ENCODE measurements around the gene MAPK11.

Gene MAPK11

DNA sequence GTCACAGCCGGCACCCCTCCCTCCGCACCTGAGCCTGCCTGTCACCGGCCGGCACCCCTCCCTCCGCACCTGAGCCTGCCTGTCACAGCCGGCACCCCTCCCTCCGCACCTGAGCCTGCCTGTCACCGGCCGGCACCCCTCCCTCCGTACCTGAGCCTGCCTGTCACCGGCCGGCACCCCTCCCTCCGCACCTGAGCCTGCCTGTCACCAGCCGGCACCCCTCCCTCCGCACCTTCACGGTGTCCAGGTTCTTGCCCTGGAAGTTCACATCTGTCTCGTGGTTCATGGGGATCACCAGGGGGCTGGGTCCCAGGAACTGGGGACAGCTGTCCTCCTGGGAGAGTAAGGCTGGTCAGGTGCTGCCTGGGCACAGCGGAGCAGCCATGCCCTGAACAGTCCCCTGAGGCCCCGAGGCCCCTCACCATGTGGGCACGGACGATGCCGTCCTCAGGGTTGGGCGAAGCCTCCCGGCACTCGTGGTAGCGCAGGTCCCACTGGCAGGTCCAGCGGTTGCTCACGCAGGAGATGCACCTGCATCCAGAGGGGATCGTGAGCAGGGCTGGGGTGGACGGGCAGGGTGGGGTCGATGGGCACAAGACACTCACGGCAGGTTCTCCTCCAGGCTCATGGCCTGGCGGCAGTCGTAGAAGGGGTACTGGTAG lies 15.5 kb upstream of the MAPK11 start:
- Histone ChIP-seq H3K36me3 (ENCODE audit: control insufficient read depth, insufficient read depth, low read length) (no peaks in the 10 kb centered on the region), H3K27ac (ENCODE audit: insufficient read depth, low read length, poor library complexity, severe bottlenecking) (no peak overlapping the region), H3K27me3 (replicated peaks; ENCODE audit: control insufficient read depth, insufficient read depth, low read length, poor library complexity, severe bottlenecking) (no peaks in the 10 kb centered on the region), H3K4me3 (ENCODE audit: insufficient read depth, low read depth, low read length, poor library complexity, severe bottlenecking) (no peak overlapping the region), H3K9me3 (ENCODE audit: control insufficient read depth, low read length) (no peaks in the 10 kb centered on the region), H3K4me1 (ENCODE audit: control insufficient read depth, insufficient read depth, low read length, poor library complexity, severe bottlenecking) (no peaks in the 10 kb centered on the region)
- no peak for DNase-seq

DNA sequence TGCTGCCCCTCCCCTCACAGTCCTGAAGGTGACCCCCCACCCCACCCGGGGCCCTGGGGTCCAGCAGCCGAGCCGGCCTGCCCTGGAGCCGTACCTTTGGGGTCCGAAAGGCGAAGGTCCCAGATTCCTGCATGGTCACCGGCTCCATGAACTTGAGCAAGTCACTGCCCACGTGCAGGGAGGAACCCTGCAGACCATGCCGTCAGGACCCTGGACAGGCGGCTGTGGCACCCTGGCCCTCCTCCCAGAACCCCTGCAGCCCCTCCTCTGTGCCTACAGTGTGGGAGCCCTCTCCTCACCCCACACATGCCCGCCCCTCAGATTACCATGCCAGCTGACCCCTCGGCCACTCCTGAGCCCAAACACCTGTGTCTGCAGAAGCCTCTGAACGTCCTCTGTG lies 14.3 kb upstream of the MAPK11 start:
- DNase-seq: no peak
- no peaks in the 10 kb centered on the region for H3K4me1 ChIP-seq (ENCODE audit: control insufficient read depth, insufficient read depth, low read length, poor library complexity, severe bottlenecking)
- no peak overlapping the region for H3K27ac ChIP-seq (ENCODE audit: insufficient read depth, low read length, poor library complexity, severe bottlenecking)
- no peaks in the 10 kb centered on the region for H3K9me3 ChIP-seq (ENCODE audit: control insufficient read depth, low read length)
- H3K36me3 ChIP-seq (ENCODE audit: control insufficient read depth, insufficient read depth, low read length): no peaks in the 10 kb centered on the region
- H3K27me3 ChIP-seq (replicated peaks; ENCODE audit: control insufficient read depth, insufficient read depth, low read length, poor library complexity, severe bottlenecking): no peaks in the 10 kb centered on the region
- no peak overlapping the region for H3K4me3 ChIP-seq (ENCODE audit: insufficient read depth, low read depth, low read length, poor library complexity, severe bottlenecking)

DNA sequence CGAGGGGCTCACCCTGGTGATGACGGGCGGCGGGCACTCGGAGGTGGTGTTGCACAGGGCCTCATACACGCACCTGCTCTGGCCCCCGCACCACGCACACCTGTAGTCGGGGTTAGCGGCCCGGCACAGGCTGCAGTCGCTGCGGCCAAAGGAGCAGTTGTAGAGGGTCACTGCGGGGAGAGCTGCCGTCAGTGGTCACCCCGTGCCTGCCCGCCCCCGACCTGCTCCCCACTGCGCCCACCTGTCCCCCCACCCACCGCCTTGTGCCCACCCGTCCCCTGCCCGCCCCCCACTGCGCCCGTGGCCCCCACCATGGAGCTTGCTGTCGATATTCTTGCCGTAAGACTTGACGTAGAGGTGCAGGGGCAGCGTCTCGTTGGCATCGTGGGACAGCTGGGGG lies 13.6 kb upstream of the MAPK11 start:
- H3K4me3 ChIP-seq (ENCODE audit: insufficient read depth, low read depth, low read length, poor library complexity, severe bottlenecking): no peak overlapping the region
- no peaks in the 10 kb centered on the region for H3K36me3 ChIP-seq (ENCODE audit: control insufficient read depth, insufficient read depth, low read length)

DNA sequence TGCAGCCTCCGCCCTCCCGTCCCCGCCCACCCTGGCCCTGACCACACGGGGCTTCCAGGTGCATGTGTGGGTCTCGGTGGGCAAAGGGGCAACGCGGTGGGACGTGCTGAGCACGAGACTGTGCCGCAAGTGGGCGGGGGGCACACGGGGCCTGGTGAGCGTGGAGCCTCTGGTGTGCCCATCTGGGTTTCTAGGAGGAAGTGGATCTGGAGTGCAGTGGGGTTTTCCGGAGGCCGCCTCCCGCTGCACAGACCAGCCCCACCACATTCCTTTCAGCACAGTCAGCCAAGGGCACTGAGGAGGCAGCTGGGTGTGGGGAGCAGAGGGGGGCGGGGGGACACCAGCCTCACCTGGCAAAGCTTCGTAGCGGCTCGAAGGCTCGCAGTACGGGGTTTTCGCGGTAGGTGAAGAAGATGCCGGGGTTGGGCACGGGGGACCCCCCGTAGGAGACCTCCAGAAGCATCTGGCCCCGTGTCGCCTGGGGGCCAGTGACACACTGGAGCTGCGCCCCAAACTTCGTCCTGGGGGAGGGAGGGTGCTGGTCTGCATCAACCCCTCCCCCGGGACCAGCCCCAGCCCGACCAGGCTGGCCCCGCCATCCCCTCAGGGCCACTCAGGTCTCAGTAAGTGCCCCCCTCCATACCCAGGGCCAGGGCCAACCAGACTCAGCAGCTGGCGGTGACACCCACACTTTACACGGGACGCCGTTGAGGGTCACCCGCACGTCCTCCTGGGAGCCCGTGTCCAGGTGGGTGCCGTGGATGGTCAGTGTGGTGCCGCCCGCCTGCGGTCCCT lies 12.4 kb upstream of the MAPK11 start:
- H3K27me3 ChIP-seq (replicated peaks; ENCODE audit: control insufficient read depth, insufficient read depth, low read length, poor library complexity, severe bottlenecking): no peaks in the 10 kb centered on the region
- no peaks in the 10 kb centered on the region for H3K4me1 ChIP-seq (ENCODE audit: control insufficient read depth, insufficient read depth, low read length, poor library complexity, severe bottlenecking)
- H3K27ac ChIP-seq (ENCODE audit: insufficient read depth, low read length, poor library complexity, severe bottlenecking): no peak overlapping the region
- H3K9me3 ChIP-seq (ENCODE audit: control insufficient read depth, low read length): no peaks in the 10 kb centered on the region
- no peak for DNase-seq
- H3K4me3 ChIP-seq (ENCODE audit: insufficient read depth, low read depth, low read length, poor library complexity, severe bottlenecking): no peak overlapping the region
- H3K36me3 ChIP-seq (ENCODE audit: control insufficient read depth, insufficient read depth, low read length): no peaks in the 10 kb centered on the region

More for the DNA sequence above, 13.6 kb upstream of the MAPK11 start:
- H3K4me1 ChIP-seq (ENCODE audit: control insufficient read depth, insufficient read depth, low read length, poor library complexity, severe bottlenecking): no peaks in the 10 kb centered on the region
- no peak for DNase-seq
- H3K27ac ChIP-seq (ENCODE audit: insufficient read depth, low read length, poor library complexity, severe bottlenecking): no peak overlapping the region
- no peaks in the 10 kb centered on the region for H3K9me3 ChIP-seq (ENCODE audit: control insufficient read depth, low read length)
- H3K27me3 ChIP-seq (replicated peaks; ENCODE audit: control insufficient read depth, insufficient read depth, low read length, poor library complexity, severe bottlenecking): no peaks in the 10 kb centered on the region

DNA sequence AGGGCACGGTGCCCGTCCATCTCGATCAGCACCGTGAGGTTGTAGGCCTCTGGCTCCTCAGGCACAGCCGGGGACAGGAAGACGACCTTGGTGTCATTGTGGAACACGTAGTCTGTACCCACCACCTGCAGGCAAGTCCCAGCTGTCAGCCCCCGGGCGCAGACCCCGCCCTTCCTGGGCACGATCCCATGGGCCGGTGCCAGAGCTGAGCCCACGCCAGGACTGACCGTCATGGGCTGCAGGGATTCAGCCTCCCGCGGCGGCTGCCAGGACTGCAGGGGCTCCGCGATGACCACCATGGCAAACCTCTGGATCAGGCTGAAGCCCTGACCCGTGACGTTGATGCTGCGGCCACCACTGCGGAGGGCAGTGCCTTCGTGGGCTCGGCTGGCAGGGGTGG lies 11.8 kb upstream of the MAPK11 start:
- Histone ChIP-seq H3K9me3 (ENCODE audit: control insufficient read depth, low read length) (no peaks in the 10 kb centered on the region), H3K36me3 (ENCODE audit: control insufficient read depth, insufficient read depth, low read length) (no peaks in the 10 kb centered on the region), H3K4me1 (ENCODE audit: control insufficient read depth, insufficient read depth, low read length, poor library complexity, severe bottlenecking) (no peaks in the 10 kb centered on the region), H3K27ac (ENCODE audit: insufficient read depth, low read length, poor library complexity, severe bottlenecking) (no peak overlapping the region), H3K4me3 (ENCODE audit: insufficient read depth, low read depth, low read length, poor library complexity, severe bottlenecking) (no peak overlapping the region), H3K27me3 (replicated peaks; ENCODE audit: control insufficient read depth, insufficient read depth, low read length, poor library complexity, severe bottlenecking) (no peaks in the 10 kb centered on the region)
- DNase-seq: no peak

DNA sequence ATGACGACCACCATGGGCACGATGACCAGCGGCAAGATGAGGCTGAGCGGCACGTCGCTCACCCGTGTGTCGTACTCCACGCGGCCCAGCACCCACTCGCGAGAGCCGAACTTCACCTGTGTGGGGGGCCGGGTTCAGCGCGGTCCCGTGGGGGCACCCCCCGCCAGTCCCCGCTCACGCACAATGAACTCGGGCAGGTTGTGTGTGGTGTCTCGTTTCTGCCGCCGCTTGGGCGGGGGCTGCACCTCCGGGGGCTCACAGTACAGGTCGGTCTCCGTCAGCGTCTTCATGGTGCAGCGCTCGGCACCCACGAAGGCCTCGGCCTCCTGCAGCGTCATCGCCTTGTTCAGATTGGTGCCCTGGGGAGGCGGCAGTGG lies 11.2 kb upstream of the MAPK11 start:
- no peaks in the 10 kb centered on the region for H3K4me1 ChIP-seq (ENCODE audit: control insufficient read depth, insufficient read depth, low read length, poor library complexity, severe bottlenecking)
- H3K36me3 ChIP-seq (ENCODE audit: control insufficient read depth, insufficient read depth, low read length): no peaks in the 10 kb centered on the region

DNA sequence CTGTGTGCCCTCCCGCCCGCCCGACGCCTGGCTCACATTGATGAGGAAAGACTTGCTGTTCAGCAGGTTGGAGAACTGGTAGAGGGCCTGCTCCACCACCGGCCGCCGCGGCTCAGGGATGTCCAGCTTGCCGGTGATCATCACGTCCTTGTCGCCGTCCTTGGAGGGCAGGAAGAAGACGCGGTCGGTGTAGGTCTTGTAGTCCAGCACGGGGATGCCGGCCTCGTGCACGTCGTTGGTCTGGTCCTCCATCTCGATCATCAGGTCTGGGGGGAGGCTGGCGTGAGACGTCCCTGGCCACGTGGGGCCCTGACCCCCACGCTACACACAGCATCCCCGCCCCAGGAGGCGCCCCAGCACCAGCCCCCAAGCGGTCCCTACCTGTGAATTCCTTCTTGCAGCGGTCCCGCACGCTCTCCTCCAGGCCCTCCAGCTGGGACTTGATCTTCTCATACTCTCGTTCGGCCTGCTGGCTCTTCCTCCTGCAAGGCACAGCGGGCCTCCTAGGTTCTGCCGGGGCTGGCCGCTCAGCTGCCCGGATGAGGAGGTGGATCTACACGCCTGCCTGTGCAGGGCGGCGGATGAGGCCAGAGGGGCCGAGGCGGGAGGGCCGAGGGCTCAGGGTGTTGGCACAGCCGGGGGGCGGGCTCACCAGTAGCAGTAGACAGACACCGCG lies 10.7 kb upstream of the MAPK11 start:
- H3K4me3 ChIP-seq (ENCODE audit: insufficient read depth, low read depth, low read length, poor library complexity, severe bottlenecking): no peak overlapping the region
- H3K36me3 ChIP-seq (ENCODE audit: control insufficient read depth, insufficient read depth, low read length): no peaks in the 10 kb centered on the region
- no peaks in the 10 kb centered on the region for H3K9me3 ChIP-seq (ENCODE audit: control insufficient read depth, low read length)
- H3K27ac ChIP-seq (ENCODE audit: insufficient read depth, low read length, poor library complexity, severe bottlenecking): no peak overlapping the region
- H3K27me3 ChIP-seq (replicated peaks; ENCODE audit: control insufficient read depth, insufficient read depth, low read length, poor library complexity, severe bottlenecking): no peaks in the 10 kb centered on the region
- no peaks in the 10 kb centered on the region for H3K4me1 ChIP-seq (ENCODE audit: control insufficient read depth, insufficient read depth, low read length, poor library complexity, severe bottlenecking)
- DNase-seq: no peak

More for the DNA sequence above, 11.2 kb upstream of the MAPK11 start:
- no peak overlapping the region for H3K27ac ChIP-seq (ENCODE audit: insufficient read depth, low read length, poor library complexity, severe bottlenecking)
- no peaks in the 10 kb centered on the region for H3K27me3 ChIP-seq (replicated peaks; ENCODE audit: control insufficient read depth, insufficient read depth, low read length, poor library complexity, severe bottlenecking)
- no peaks in the 10 kb centered on the region for H3K9me3 ChIP-seq (ENCODE audit: control insufficient read depth, low read length)
- DNase-seq: no peak
- no peak overlapping the region for H3K4me3 ChIP-seq (ENCODE audit: insufficient read depth, low read depth, low read length, poor library complexity, severe bottlenecking)

DNA sequence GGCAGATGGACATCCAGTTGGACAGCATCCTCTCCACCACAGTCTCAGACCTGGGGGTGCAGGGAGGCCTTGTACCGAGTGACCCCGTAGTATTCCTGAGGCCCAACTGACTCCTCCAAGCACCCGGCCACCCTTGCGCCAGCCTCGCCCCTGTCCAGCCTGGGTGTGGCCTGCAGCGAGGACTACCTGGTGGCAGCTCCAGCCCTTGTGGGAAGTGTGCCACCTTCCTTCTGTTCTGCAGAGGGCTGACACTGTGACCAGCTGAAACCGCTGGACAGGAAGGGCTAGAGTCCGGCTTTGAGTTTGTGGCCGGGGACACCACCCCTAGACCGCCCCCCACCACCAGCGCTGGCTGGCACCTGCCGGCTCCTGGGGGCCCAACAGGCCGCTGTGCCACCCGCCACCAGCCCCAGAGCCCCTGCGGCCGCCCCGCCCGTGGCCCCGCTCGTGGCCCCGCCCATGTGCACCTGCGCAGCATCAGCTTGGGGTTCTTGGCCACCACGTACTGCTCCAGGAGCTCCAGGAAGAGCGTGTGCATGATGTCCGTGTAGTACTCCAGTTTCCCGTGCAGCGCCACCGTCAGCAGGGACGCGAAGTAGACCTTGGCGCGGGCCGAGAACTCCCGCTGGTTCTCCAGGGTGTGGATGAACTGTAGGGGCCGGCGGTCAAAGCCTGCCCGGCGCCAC lies 10.0 kb upstream of the MAPK11 start:
- no peaks in the 10 kb centered on the region for H3K9me3 ChIP-seq (ENCODE audit: control insufficient read depth, low read length)
- no peaks in the 10 kb centered on the region for H3K36me3 ChIP-seq (ENCODE audit: control insufficient read depth, insufficient read depth, low read length)
- H3K4me3 ChIP-seq (ENCODE audit: insufficient read depth, low read depth, low read length, poor library complexity, severe bottlenecking): no peak overlapping the region
- H3K27me3 ChIP-seq (replicated peaks; ENCODE audit: control insufficient read depth, insufficient read depth, low read length, poor library complexity, severe bottlenecking): no peaks in the 10 kb centered on the region
- no peak for DNase-seq
- no peak overlapping the region for H3K27ac ChIP-seq (ENCODE audit: insufficient read depth, low read length, poor library complexity, severe bottlenecking)
- H3K4me1 ChIP-seq (ENCODE audit: control insufficient read depth, insufficient read depth, low read length, poor library complexity, severe bottlenecking): no peaks in the 10 kb centered on the region

DNA sequence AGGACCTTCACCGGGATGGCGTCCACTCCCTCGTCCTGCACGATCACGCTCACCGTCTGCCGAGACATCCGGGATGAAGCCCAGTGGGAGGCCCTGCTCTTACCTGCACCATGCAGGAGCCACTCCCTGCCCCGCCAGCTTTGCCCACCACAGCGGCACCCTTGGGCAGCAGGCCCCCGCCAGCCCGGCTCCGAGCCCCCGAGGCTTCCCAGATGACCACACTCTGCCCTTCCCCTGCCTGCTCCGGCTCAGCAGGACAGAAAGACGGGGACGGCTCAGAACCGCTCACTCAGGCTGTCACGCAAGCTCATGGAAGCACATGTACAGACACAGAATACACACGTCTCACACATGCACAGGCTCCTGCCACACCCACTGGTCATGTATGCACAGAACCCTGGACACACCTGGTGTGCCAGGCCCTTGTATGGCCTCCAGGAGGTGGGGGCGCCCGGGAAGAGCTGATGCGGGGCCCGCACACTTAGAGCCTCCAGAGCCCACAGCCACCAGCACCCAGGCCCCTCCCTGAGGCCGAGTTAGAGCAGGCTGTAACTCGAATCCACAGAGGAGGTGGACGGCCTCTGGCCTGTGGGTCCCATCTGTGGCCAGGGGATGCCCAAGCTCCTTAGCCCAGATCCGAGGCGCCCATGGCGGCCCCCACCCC lies 8.9 kb upstream of the MAPK11 start:
- Histone ChIP-seq H3K4me1 (ENCODE audit: control insufficient read depth, insufficient read depth, low read length, poor library complexity, severe bottlenecking) (peaks cover 3% of the 10 kb centered on the region), H3K36me3 (ENCODE audit: control insufficient read depth, insufficient read depth, low read length) (no peaks in the 10 kb centered on the region)
- no peak for DNase-seq

More for the DNA sequence above, 8.9 kb upstream of the MAPK11 start:
- Histone ChIP-seq H3K9me3 (ENCODE audit: control insufficient read depth, low read length) (no peaks in the 10 kb centered on the region), H3K27me3 (replicated peaks; ENCODE audit: control insufficient read depth, insufficient read depth, low read length, poor library complexity, severe bottlenecking) (no peaks in the 10 kb centered on the region), H3K27ac (ENCODE audit: insufficient read depth, low read length, poor library complexity, severe bottlenecking) (no peak overlapping the region), H3K4me3 (ENCODE audit: insufficient read depth, low read depth, low read length, poor library complexity, severe bottlenecking) (no peak overlapping the region)
